HFFc6 (cell line): ENCODE data around the gene ZBTB48. TPM values are rescaled to one million over a fixed set of nuclear protein-coding genes. Genes with fewer than 3 reads are reported as not detected.

Experiments used
- DNase-seq: peaks from one replicate; pipeline ENCODE4 v3.0.0-alpha.2; 2018
- H3K27ac Mint-ChIP-seq: 2 replicates; pipeline ENCODE4 v1.8.0; 2020; ENCODE audit warnings: mild to moderate bottlenecking, mixed read lengths
- H3K27me3 Mint-ChIP-seq: 2 replicates; pipeline ENCODE4 v1.8.0; 2021; ENCODE audit warnings: mild to moderate bottlenecking, moderate library complexity, mixed read lengths; ENCODE audit not compliant: insufficient read depth
- H3K36me3 Mint-ChIP-seq: 2 replicates; pipeline ENCODE4 v1.8.0; 2021; ENCODE audit warnings: low read depth, mixed read lengths
- H3K4me1 Mint-ChIP-seq: 2 replicates; pipeline ENCODE4 v1.8.0; 2020; ENCODE audit warnings: low read depth, mixed read lengths
- H3K4me3 Mint-ChIP-seq: 2 replicates; pipeline ENCODE4 v1.8.0; 2020; ENCODE audit warnings: mild to moderate bottlenecking, moderate library complexity, mixed read lengths
- H3K9me3 Mint-ChIP-seq: 2 replicates; pipeline ENCODE4 v1.8.0; 2020; ENCODE audit warnings: mild to moderate bottlenecking, mixed read lengths
- CTCF ChIP-seq: fragments of 200-600 bp; sonication (generic); IDR thresholded peaks from 2 replicates; pipeline ENCODE4 v1.5.0; 2021; ENCODE audit warnings: antibody characterized with exemption, mild to moderate bottlenecking
- total RNA-seq, 6 experiments: library from RNA; stranded (reverse); fragmentation: NEBNext Ultra II Directional; extraction: Animal tissue kit (Norgen Biotek cat#: 25700); gene quantifications; 2 replicates in 1 of 6; 3 replicates in 5 of 6; pipeline ENCODE4 v1.2.3, GENCODE V29; 2021

ZBTB48 gene
- total RNA-seq, 6 experiments from 2014 or later, result 10.0 to 15.1 (median 11.3) TPM

GRCh38 chr1:6588893-6589520 is 9.2 kb downstream of the ZBTB48 start:
- H3K36me3 Mint-ChIP-seq, result peaks cover 2% of the 10 kb centered on the region; the same call in 1 of the 2 replicates
- 0 out of 2 replicates have a peak, but pooled peaks cover 4% of the 10 kb centered on the region for H3K27me3 Mint-ChIP-seq
- no peaks in the 10 kb centered on the region for H3K9me3 Mint-ChIP-seq
- DNase-seq, result no peak
- TF ChIP-seq CTCF, result no peak
- 0 out of 2 replicates have a peak, but pooled peaks cover 4% of the 10 kb centered on the region for H3K4me1 Mint-ChIP-seq
- no peak overlapping the region for H3K4me3 Mint-ChIP-seq
- no peak overlapping the region for H3K27ac Mint-ChIP-seq

- TF ChIP-seq CTCF, result no peak
- H3K36me3 Mint-ChIP-seq, result peaks cover 4% of the 10 kb centered on the region; the same call in 1 of the 2 replicates
- 0 out of 2 replicates have a peak, but pooled peaks cover 4% of the 10 kb centered on the region for H3K4me1 Mint-ChIP-seq
- H3K4me3 Mint-ChIP-seq, result no peak overlapping the region
- no peak for DNase-seq
- H3K27me3 Mint-ChIP-seq, result 0 out of 2 replicates have a peak, but pooled peaks cover 4% of the 10 kb centered on the region
- no peaks in the 10 kb centered on the region for H3K9me3 Mint-ChIP-seq
- H3K27ac Mint-ChIP-seq, result peak overlapping the region; percentile 29; the same call in 1 of the 2 replicates
Measured at GRCh38 chr1:6590046-6590445, 10.3 kb downstream of the ZBTB48 start.

- Mint-ChIP-seq H3K9me3 (no peaks in the 10 kb centered on the region), H3K4me1 (0 out of 2 replicates have a peak, but pooled peaks cover 4% of the 10 kb centered on the region), H3K27me3 (0 out of 2 replicates have a peak, but pooled peaks cover 4% of the 10 kb centered on the region), H3K36me3 (peaks cover 9% of the 10 kb centered on the region), H3K27ac (no peak overlapping the region), H3K4me3 (no peak overlapping the region)
- TF ChIP-seq CTCF, result no peak
- DNase-seq, result no peak
Measured at GRCh38 chr1:6591222-6591621, 11.4 kb downstream of the ZBTB48 start.

GRCh38 chr1:6591644-6592043 is 11.8 kb downstream of the ZBTB48 start:
- H3K27me3 Mint-ChIP-seq, result 0 out of 2 replicates have a peak, but pooled peaks cover 4% of the 10 kb centered on the region
- 0 out of 2 replicates have a peak, but pooled peaks cover 4% of the 10 kb centered on the region for H3K4me1 Mint-ChIP-seq
- TF ChIP-seq CTCF, result no peak
- no peak overlapping the region for H3K27ac Mint-ChIP-seq
- no peaks in the 10 kb centered on the region for H3K9me3 Mint-ChIP-seq
- H3K4me3 Mint-ChIP-seq, result no peak overlapping the region
- H3K36me3 Mint-ChIP-seq, result peaks cover 12% of the 10 kb centered on the region
- no peak for DNase-seq

- no peaks in the 10 kb centered on the region for H3K9me3 Mint-ChIP-seq
- peaks cover 12% of the 10 kb centered on the region for H3K36me3 Mint-ChIP-seq
- no peak overlapping the region for H3K27ac Mint-ChIP-seq
- 0 out of 2 replicates have a peak, but pooled peaks cover 4% of the 10 kb centered on the region for H3K27me3 Mint-ChIP-seq
- H3K4me3 Mint-ChIP-seq, result no peak overlapping the region
- no peak for TF ChIP-seq CTCF
- no peak for DNase-seq
- 0 out of 2 replicates have a peak, but pooled peaks cover 4% of the 10 kb centered on the region for H3K4me1 Mint-ChIP-seq
Measured at GRCh38 chr1:6592441-6592840, 12.6 kb downstream of the ZBTB48 start.
